GM19452 (cell line): ENCODE results near the gene ATP2A3.
"Not testable (repeated sequence)": the region's sequence is repeated elsewhere in the genome, so short reads cannot be mapped to it uniquely, and the experiment has no call there.

Experiments used
- ATAC-seq: cut with Tn5 transposase; IDR thresholded peaks from one replicate; pipeline ENCODE4 v1.9.1; 2021; ENCODE audit not compliant: unreplicated experiment

ATP2A3 gene

DNA sequence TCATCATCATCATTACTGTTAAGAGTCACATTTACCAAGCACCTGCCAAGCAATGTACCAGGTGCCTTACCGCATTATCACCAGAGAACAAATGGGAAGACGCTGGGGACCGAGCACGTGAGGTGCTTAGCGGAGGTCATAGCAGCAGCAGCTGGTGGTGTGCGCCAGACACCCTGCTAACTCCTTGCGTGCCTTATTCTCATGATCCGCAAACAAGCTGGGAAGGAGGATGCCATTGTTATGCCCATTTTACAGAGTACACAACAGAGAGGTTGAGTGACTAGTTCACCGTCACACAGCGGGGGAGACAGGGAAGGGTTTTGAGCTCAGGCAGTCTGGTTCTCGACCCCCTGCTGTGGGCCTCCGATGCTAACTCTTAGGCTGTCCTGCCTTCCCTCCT, 7.3 kb downstream of the ATP2A3 start:
- no peak for ATAC-seq

DNA sequence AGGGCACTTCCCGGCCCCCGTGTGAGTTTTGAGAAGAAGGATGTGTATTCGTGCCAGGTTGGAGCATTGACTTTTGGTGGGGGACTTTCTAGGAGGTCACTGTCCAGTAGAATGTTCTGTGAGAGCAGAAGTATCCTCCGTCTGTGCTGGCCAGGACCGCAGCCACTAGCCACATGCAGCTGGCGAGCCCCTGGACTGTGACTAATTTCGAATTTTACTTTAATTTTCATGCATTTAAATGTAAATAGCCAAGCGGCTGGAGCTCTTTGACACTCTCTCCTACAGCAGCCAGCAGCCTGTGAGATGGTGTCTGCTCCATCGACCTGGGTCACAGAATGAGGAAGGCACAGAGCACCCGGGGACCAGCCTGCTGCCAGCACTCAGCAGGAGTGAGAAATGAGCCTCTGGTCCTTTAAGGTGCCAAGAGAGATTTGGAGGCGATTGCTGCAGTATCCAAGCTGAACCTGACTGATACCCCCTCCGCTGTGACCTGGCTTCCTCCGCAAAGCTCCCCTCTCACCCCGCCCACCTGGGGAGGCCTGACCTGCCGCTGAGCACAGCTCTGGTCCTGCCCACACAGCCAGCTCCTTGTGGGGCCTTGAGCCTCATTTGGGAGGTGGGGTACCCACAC, 7.8 kb downstream of the ATP2A3 start:
- no peak for ATAC-seq

DNA sequence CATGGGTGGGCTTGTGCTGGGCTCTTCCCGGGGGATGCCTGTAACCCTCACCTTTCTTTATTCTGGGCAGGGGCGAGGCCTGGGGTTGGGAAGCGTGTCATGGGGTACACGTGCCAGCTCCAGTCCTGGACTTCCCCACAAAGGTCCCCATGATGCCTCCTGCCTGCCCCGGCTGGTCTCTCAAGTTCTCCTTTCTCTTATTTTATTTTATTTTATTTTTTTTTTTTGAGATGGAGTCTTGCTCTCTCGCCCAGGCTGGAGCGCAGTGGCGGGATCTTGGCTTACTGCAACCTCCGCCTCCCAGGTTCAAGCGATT, 8.6 kb downstream of the ATP2A3 start:
- ATAC-seq = no peak

DNA sequence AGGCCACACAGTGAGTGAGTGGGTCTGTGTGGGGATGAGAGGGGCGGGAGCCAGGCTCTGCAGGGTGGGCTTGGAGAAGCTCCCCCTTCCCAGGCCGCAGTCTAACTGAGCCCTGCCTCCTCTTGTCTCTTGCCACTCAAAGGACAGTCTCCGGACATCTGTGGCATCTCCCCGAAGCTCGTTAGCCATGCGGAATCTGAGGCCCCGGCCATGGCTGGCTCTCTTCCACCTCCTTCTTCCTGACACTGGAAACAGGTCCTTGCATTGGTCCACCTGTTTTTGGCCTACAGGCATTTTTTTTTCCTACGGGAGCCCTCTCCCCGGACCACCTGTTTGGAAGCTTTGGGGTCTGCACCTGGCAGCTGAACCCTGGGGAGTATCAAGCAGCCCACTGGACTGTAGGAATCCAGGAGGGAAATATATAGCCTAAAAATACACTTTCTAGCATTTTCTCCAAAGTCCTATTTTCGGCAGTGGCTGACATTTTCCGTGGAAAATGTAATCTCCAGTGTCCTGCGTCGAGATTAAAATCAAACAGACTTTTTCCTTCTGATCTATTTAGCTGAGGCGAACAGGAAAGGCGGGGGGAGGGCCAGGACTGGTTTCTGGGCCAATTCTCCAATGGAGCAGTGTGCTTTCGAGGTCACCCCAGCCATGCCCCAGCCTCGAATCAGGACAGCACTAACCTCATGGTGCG, 9.1 kb downstream of the ATP2A3 start:
- no peak for ATAC-seq

DNA sequence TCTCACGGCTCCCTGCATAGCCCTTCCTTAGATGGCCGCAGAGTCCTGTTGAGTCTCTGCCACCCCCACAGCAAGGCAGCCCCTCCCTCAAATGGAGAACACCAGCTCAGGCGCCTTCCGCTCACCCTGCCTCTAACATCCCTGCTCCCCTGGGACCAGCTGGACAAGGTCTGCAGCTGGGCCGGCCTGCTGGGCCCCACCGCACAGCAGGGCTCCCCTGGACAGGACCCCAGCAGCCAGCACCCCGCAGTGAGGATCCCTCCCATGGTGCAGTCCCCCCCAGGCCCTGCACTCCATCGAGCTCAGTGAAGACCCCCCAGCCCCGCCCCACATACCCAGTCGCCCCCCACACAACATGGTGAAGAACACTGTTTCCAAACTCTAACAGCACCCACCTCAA, 10.2 kb downstream of the ATP2A3 start:
- ATAC-seq = no peak

DNA sequence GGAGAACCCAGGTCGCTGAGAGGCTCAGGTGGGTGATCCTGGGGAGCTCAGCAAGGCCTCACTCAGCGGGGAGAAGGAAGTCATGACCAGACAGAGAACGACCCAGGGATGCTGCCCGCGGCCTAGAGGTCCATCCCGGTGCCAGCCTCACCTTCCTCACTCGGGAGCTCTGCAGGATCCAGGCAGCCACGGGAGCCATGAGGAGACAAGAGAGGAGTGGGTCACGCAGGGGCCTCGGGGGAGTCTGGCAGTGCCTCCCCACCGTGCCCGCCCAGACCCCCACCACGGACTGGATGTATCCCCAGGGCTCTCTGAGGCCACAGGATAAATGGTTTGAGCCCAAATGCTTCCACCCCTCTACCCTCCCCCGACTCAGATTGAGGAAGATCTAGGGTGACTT, 10.7 kb downstream of the ATP2A3 start:
- no peak for ATAC-seq

DNA sequence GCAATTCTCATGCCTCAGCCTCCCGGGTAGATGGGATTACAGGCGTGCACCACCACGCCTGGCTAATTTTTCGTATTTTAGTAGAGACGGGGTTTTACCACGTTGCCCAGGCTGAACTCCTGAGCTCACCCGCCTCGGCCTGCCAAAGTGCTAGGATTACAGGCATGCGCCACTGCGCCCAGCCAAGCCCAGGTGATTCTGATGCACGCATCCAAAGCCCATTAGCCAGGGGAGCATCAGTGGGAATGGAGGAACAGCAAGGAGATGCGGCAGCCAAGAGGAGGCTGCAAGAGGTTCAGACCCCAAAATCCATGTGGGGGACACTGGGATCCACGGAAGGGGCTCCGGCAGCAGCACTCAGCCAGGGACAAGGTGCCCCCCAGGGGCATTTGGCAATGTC, 12.1 kb downstream of the ATP2A3 start:
- no peak for ATAC-seq

DNA sequence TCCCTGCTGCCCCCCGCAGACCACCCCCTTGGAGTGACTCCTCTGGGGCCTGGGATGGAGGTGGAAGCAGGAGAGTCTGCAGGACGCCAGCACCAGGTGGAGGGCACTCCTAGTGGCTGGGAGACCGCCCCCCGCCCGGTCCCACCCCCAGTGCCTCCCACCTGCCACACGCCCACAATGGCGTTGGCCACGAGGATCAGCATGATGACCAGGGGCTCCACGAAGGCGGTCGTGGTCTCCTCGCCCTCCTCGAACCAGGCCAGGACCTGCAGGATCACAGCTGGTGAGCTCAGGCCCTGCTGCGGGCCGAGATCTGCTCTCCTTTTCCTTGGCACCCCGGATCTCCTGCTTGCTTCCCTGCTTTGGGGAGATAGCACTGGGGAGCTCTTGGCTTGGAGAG, 12.8 kb downstream of the ATP2A3 start:
- ATAC-seq = no peak

DNA sequence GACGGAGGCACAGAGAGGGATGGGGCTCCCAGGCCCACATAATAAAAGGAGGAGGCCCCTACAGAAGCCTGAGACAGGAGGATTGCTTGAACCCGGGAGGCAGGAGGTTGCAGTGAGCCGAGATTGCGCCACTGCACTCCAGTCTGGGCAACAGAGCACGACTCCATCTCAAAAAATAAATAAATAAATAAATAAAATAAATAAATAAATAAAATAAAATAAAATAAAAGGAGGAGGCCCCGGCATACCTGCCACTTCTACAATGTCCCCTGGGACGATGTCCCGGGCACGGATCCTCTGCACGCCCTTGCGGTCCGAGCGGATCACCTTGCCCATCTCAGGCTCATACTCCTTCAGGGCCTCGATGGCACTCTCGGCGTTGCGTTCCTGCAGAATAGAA, 13.2 kb downstream of the ATP2A3 start:
- no peak for ATAC-seq

DNA sequence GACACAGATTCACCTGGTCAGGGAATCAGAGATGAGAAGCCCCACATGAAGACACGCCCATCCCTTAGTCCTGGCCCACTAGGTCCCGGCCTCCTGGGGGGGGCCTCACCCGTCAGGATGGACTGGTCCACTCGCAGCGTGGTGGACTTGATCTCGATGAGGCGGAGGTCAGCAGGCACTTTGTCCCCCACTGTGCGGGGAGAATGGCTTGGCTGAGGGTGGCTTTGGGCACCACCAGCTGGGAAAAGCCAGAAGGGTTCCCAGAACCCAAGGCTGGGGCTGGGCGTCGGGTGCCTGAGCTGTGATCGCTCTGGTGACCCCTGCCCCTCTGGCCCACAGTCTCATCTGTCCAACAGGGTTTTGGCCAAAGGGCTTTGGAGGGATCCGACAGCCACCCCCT, 13.7 kb downstream of the ATP2A3 start:
- no peak for ATAC-seq

DNA sequence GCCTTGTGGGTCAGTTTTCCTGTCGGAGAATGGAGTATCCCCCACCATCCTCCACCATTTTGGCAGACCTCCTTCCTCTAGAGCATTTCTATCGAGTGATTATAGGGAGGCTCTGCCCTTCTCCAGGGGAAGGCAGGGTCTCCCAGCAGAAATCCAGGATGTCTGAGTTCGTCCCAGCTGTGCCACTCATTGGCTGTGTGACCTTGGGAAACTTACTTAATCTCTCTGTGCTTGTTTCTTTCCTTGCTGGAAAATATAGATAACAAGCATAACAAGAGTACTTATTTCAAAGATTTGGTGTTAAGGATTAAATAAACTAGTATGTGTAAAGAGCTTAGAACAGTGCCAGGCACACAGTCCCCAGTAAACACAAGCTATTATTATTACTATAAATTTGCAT, 14.8 kb downstream of the ATP2A3 start:
- ATAC-seq = no peak

DNA sequence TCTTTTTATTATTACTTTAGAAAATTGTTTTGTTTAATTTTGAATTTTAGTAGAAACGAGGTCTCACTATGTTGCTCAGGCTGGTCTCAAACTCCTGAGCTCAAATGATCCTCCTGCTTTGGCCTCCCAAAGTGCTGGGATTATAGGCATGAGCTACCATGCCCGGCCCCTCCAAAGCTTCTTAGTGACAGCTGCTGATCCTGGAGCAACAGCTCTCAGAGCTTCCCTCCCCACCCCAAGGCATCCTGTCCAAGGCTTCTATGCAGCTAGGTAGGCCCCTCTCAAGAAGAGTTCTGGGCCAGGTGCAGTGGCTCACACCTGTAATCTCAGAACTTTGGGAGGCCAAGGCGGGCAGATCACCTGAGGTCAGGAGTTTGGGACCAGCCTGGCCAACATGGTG, 15.7 kb downstream of the ATP2A3 start:
- not testable (repeated sequence) for ATAC-seq

DNA sequence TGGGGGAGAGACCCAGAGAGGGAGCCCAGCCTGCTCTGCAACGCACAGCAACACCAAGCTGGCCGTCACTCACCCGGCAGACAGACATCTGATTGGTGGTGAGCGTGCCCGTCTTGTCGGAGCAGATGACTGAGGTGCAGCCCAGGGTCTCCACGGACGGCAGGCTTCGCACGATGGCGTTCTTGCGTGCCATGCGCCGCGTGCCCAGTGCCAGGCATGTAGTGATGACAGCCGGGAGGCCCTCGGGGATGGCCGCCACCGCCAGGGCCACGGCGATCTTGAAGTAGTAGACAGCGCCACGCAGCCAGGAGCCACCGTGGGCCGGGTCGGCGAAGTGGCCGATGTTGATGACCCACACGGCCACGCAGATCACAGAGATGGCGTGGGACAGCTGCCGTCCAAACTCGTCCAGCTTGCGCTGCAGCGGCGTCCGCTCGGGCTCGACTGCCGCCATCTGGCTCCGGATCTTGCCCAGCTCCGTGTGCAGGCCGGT, 16.9 kb downstream of the ATP2A3 start:
- ATAC-seq = no peak

DNA sequence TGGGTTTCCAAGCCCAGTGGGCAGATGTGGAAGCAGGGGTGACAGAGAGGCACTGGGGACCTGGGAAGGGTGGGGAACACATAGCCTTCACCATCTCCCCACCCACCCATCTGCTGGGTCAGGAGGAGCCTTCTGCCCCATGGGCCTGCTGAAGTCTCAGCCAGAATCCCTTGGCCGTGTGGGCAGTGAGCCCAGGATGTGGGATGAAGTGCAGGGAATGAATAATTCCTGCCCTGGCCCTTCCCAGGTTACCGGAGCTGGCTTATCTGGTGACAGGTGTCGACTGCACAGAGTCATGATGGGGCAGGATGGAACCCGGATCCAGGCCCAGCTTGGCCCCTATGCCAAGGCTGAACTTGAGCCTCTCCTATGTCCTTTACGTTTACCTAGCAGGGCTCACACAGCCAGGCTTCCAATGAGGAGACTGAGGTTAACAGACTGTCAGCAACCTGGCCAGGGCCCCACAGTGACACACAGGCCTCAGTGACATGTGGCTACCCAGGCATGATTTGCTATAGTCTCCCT, 17.5 kb downstream of the ATP2A3 start:
- no peak for ATAC-seq

DNA sequence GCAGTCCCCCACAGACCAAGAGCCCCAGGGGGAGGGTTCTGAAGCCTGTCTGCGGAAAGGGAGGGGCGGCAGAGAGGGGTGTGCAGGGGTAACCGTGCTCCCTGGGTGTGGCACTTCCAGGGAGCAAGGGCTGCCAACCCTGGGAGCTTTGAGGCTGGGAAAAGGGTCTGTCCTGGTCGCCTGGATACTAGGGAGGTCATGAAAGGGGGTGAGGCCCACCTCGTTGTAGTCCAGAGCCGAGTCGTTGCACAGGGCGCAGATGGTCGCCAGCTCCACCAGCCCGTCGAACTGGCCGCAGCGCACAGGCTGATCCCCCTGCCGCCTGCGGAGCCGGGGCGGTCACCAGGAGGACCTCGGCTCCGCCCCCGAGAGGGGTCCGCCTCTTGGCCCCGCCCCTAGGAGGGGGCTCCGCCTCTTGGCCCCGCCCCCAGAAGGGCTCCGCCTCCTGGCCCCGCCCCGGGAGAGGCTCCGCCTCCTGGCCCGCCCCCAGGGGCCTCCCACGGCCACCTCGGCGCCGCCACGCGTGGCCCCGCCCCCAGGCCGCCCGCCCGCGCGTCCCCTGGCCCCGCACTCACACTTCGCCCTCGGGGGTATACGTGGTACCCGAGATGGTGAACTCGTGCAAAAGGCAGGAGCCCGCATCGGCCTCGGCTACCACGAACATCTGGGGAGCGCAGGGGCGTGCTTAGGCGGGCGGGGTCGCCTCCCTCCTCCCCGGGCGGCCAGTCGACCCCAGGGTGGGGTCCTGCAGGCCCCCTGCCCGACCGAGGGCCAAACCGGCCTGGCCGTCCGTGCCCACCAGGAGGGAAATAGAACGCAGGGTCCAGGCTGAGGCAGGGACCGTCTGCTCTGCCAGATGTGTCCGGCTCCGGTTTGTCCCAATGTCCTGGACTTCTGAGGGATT, 19.5 kb downstream of the ATP2A3 start:
- ATAC-seq = no peak

DNA sequence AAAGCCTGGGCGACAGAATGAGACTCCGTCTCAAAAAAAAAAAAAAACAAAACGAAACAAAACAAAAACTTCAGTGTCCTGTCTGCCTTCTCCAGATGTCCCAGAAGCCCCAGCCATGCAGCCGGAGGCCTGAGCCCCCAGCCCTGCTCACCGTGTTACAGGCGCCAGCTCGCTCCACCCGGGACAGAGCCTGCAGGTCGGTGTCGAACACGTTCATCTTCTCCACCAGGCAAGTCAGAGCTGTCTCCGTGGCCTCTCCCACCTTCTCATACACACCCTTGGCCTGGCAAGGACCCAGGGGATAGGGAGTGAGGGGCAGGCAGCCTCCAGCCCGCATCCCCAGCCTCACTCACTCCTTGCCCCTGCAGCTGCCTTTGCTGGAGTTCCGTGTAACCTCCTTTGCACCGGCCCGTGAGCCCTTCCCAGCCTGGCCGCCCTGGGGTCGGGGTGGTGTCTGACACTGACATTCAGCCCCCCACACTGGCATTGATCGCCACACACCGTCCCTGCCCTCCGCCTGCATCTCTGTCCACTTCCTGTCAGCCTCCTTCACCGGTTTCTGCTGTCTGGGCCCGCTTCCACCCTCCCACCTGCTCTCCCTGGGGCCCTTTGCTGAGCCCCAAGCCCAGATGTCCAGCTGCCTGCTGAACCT, 20.9 kb downstream of the ATP2A3 start:
- ATAC-seq = no peak

DNA sequence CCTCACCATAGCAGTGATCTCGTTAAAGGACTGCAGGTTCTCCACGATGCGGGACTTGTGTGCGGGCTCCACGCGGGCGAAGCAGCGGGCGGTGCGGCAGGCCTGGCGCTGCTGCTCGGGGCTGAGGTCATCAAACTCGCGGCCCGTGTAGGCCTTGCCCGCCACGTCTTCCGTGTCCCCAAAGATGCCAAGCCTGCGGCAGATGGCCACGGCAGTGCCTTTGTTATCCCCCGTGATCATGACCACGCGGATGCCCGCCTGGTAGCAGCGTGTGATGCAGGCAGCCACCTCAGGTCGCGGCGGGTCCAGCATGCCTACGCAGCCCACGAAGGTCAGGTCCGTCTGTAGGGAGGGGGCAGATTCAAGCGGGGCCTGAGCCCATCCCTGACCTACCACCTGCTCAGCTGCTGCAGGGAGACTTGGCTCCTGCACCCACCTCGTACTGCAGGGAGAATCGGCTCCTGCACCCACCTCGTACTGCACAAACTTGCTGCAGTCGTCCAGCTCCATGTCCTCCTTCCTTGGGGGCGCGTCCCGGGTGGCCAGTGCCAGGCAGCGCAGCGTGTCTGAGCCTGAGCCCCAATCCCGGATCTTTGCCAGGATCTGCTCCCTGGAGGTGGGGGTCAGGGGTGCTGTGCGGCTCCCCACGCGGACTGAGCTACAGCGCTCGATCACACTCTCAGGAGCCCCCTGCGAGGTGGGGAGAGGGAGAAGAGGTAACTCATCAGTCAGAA, 23.1 kb downstream of the ATP2A3 start:
- no peak for ATAC-seq

DNA sequence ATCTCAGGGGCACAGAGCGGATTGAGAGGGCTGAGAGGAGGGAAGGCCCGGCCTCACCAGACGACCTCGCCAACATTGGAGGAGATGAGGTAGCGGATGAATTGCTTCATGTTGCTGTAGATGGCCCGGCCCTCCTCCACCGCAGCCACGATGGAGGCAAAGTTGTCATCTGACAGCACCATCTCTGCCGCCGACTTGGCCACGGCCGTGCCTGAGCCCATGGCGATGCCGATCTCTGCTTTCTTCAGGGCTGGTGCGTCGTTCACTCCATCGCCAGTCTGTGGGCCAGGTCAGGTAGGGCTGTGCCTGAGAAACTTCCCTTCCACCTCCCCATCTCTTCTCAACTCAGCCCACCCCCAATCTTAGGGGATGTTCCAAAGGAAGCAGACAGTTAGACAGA, 26.9 kb downstream of the ATP2A3 start:
- no peak for ATAC-seq

DNA sequence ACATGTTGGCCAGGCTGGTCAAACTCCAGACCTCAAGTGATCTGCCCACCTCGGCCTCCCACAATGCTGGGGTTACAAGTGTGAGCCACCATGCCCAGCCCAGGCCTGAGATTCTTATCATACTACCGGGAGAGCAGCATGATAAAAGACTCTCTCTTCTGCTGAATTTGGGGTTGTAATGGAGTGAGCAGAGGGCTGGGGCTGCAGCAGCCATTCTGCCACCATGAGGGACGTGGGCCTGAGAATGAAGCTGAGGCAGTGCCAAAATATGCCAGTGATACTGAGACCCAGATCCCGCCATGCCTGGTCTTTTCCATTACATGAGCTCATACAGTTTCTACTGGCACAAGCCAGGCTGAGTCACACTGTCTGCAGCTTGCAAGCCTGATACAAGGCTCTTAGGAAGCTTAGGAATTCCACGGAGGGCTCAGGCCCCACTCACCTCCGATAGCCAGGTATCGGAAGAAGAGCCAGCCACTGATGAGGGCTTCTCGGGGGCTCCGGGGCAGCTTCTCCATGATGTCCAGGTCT, 28.3 kb downstream of the ATP2A3 start:
- no peak for ATAC-seq

DNA sequence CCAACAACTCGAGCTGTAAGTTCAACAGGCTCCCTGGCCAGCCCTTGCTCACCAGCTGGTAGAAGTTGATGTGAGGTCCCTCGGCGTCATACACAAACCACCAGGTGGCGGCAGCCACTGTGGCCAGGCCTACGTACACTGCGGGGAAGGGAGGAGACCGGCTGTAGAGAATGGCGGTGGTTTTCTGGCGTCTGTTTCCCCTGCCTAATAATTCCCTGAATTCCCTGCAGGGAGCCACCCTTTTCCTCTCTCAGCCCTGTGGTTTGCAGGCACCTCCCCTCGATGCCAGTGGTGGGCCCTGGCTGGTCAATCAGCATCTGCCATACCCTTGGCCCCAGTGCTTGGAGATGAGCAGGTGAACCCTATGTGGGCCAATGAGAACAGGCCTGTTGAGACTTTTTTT, 29.1 kb downstream of the ATP2A3 start:
- ATAC-seq = no peak
